Measurements from ENCODE around the gene RHBDL1. TPM values are rescaled to one million over a fixed set of nuclear protein-coding genes. Genes with fewer than 3 reads are reported as not detected.

Gene RHBDL1
- total and polyA plus RNA-seq, 9 of the 15 experiments (the other 6 are each of a cell fraction or from before 2014, with no cell fraction given) = 0.03 to 5.6 (median 1.3) TPM; not detected in 1

DNA sequence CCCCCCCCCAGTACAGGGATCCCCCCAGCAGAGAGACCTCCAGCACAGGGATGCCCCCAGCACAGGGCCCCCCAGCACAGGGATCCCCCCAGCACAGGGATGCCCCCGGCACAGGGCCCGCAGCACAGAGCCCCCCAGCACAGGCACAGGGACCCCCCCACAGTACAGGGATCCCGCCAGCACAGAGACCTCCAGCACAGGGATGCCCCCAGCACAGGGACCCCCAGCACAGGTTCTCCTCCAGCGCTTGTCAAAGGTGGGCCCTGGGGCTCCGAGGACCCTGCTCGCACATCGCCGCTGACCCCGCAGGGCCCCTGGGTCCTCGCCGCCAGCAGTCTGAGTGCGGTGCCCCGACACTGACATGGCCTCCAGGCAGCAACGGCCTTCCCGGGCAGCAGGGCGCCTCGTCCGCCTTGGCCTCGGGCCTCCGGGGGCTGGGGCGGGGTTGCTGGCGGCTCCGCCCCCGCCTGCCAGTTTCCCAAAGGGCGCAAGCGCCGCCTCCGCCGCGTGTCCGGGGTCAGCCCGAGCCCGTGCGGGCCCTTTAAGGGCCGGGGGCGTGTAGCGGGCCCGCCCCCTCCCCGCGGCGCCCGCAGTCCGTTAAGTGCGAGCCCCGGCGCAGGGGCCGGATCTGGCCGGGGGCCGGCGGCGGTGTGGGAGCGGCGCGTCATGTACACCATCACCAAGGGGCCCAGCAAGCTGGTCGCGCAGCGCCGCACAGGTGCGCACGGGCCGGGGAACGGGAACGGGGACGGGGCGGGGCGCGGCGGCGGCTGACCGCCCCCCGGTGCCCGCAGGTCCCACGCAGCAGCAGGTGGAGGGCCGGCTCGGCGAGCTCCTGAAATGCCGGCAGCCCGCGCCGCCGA lies 33.9 kb upstream of the RHBDL1 start, which contains the start of gene MCRIP2 (continued):
- TF ChIP-seq, protein P1, sequence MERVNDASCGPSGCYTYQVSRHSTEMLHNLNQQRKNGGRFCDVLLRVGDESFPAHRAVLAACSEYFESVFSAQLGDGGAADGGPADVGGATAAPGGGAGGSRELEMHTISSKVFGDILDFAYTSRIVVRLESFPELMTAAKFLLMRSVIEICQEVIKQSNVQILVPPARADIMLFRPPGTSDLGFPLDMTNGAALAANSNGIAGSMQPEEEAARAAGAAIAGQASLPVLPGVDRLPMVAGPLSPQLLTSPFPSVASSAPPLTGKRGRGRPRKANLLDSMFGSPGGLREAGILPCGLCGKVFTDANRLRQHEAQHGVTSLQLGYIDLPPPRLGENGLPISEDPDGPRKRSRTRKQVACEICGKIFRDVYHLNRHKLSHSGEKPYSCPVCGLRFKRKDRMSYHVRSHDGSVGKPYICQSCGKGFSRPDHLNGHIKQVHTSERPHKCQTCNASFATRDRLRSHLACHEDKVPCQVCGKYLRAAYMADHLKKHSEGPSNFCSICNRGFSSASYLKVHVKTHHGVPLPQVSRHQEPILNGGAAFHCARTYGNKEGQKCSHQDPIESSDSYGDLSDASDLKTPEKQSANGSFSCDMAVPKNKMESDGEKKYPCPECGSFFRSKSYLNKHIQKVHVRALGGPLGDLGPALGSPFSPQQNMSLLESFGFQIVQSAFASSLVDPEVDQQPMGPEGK (CRISPR knock-in tag; IDR thresholded peaks at IDR 0.05; ENCODE audit: borderline replicate concordance) = no peak
- TF ChIP-seq GATAD2B (IDR thresholded peaks at IDR 0.05; ENCODE audit: borderline replicate concordance) = peak; percentile 84
- no peak for TF ChIP-seq ZNF197 (CRISPR knock-in tag; IDR thresholded peaks at IDR 0.05; ENCODE audit: low read depth)
- no peak for TF ChIP-seq ZNF436 (CRISPR knock-in tag; IDR thresholded peaks at IDR 0.05)
- no peak for TF ChIP-seq SIX5 (IDR thresholded peaks at IDR 0.05; ENCODE audit: borderline replicate concordance in 1 of 2, insufficient read depth in 1 of 2, low read depth in 1 of 2, low read length in 2 of 2)
- TF ChIP-seq, protein P2, sequence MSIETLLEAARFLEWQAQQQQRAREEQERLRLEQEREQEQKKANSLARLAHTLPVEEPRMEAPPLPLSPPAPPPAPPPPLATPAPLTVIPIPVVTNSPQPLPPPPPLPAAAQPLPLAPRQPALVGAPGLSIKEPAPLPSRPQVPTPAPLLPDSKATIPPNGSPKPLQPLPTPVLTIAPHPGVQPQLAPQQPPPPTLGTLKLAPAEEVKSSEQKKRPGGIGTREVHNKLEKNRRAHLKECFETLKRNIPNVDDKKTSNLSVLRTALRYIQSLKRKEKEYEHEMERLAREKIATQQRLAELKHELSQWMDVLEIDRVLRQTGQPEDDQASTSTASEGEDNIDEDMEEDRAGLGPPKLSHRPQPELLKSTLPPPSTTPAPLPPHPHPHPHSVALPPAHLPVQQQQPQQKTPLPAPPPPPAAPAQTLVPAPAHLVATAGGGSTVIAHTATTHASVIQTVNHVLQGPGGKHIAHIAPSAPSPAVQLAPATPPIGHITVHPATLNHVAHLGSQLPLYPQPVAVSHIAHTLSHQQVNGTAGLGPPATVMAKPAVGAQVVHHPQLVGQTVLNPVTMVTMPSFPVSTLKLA (conservative IDR thresholded peaks at IDR 0.05) = peak; percentile 26 to 68; a peak in 1 of 4 replicates
- TF ChIP-seq MTA1 (IDR thresholded peaks at IDR 0.05; ENCODE audit: borderline replicate concordance) = no peak
- TF ChIP-seq, protein P3, sequence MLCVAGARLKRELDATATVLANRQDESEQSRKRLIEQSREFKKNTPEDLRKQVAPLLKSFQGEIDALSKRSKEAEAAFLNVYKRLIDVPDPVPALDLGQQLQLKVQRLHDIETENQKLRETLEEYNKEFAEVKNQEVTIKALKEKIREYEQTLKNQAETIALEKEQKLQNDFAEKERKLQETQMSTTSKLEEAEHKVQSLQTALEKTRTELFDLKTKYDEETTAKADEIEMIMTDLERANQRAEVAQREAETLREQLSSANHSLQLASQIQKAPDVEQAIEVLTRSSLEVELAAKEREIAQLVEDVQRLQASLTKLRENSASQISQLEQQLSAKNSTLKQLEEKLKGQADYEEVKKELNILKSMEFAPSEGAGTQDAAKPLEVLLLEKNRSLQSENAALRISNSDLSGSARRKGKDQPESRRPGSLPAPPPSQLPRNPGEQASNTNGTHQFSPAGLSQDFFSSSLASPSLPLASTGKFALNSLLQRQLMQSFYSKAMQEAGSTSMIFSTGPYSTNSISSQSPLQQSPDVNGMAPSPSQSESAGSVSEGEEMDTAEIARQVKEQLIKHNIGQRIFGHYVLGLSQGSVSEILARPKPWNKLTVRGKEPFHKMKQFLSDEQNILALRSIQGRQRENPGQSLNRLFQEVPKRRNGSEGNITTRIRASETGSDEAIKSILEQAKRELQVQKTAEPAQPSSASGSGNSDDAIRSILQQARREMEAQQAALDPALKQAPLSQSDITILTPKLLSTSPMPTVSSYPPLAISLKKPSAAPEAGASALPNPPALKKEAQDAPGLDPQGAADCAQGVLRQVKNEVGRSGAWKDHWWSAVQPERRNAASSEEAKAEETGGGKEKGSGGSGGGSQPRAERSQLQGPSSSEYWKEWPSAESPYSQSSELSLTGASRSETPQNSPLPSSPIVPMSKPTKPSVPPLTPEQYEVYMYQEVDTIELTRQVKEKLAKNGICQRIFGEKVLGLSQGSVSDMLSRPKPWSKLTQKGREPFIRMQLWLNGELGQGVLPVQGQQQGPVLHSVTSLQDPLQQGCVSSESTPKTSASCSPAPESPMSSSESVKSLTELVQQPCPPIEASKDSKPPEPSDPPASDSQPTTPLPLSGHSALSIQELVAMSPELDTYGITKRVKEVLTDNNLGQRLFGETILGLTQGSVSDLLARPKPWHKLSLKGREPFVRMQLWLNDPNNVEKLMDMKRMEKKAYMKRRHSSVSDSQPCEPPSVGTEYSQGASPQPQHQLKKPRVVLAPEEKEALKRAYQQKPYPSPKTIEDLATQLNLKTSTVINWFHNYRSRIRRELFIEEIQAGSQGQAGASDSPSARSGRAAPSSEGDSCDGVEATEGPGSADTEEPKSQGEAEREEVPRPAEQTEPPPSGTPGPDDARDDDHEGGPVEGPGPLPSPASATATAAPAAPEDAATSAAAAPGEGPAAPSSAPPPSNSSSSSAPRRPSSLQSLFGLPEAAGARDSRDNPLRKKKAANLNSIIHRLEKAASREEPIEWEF (CRISPR knock-in tag; IDR thresholded peaks at IDR 0.05) = no peak
- TF ChIP-seq KDM1A (IDR thresholded peaks at IDR 0.05) = no peak
- no peak for TF ChIP-seq ZNF668 (CRISPR knock-in tag; IDR thresholded peaks at IDR 0.05)
- no peak for TF ChIP-seq RUNX1 (IDR thresholded peaks at IDR 0.05; ENCODE audit: low read depth)
- no peak for TF ChIP-seq TSC22D4 (tag; IDR thresholded peaks at IDR 0.05)
- no peak; the same call in 1 of the 2 replicates for TF ChIP-seq GTF2E2 (tag; IDR thresholded peaks at IDR 0.05)
- TF ChIP-seq KHSRP (IDR thresholded peaks at IDR 0.05) = no peak
- no peak for TF ChIP-seq ZNF780A (CRISPR knock-in tag; IDR thresholded peaks at IDR 0.05)
- peak; percentile 85 for TF ChIP-seq MYC (IDR thresholded peaks at IDR 0.05; ENCODE audit: low read depth, low read length)
- no peak for TF ChIP-seq MYC (CRISPR knock-in tag; IDR thresholded peaks at IDR 0.05; ENCODE audit: borderline replicate concordance, low read depth)
- TF ChIP-seq ZNF79 (CRISPR knock-in tag; IDR thresholded peaks at IDR 0.05; ENCODE audit: low read depth) = no peak
- no peak for TF ChIP-seq XRCC4 (IDR thresholded peaks at IDR 0.05; ENCODE audit: extremely low read depth, insufficient read depth, insufficient read length)
- TF ChIP-seq POLR2B (IDR thresholded peaks at IDR 0.05; ENCODE audit: low read depth, partially characterized antibody) = peak; percentile 63

Data from K562 (cell line).